Heart right ventricle (tissue), 16 donors: ENCODE data around the gene ZNF385C. TPM values are rescaled to one million over a fixed set of nuclear protein-coding genes. Genes with fewer than 3 reads are reported as not detected.

ENCODE experiments used
- ATAC-seq, 8 donors: fragments of 200-7000 bp; cut with Tn5 transposase; one replicate each; pipeline ENCODE4 v1.9.1; 2020; ENCODE audit warnings: mild to moderate bottlenecking in 8 of 8, moderate library complexity in 8 of 8, moderate number of reproducible peaks in 1 of 8
- DNase-seq, 2 donors: peaks; one replicate each; pipeline ENCODE4 v3.0.0-alpha.2; 2020
- H3K27ac ChIP-seq, 10 donors: fragments of 200-600 bp; sonication (generic) in 2 of 10; one replicate each; pipeline versions ENCODE4 v1.5.0 to v1.8.0; 2020 to 2022; ENCODE audit warnings: mild to moderate bottlenecking in 3 of 10
- H3K27me3 ChIP-seq, 7 donors: fragments of 200-600 bp; one replicate each; pipeline ENCODE4 v1.8.0; 2021 to 2022; ENCODE audit warnings: mild to moderate bottlenecking in 2 of 7
- H3K36me3 ChIP-seq, 9 donors: fragments of 200-600 bp; sonication (generic) in 1 of 9; one replicate each; pipeline versions ENCODE4 v1.5.0 to v1.8.0; 2020 to 2022; ENCODE audit warnings: mild to moderate bottlenecking in 2 of 9
- H3K4me1 ChIP-seq, 9 donors: fragments of 200-600 bp; sonication (generic) in 1 of 9; one replicate each; pipeline versions ENCODE4 v1.5.0 to v1.8.0; 2020 to 2022; ENCODE audit warnings: mild to moderate bottlenecking in 4 of 9
- H3K4me3 ChIP-seq, 10 donors: fragments of 200-600 bp; sonication (generic) in 2 of 10; one replicate each; pipeline versions ENCODE4 v1.5.0 to v1.8.0; 2020 to 2022; ENCODE audit warnings: mild to moderate bottlenecking in 7 of 10, moderate library complexity in 2 of 10
- H3K9me3 ChIP-seq, 11 donors: fragments of 200-600 bp in 10 of 11; sonication (generic) in 2 of 11; one replicate each; pipeline versions ENCODE4 v1.5.0 to v1.8.0; 2013 to 2022; ENCODE audit warnings: mild to moderate bottlenecking in 2 of 11, control low read depth in 1 of 11, moderate library complexity in 1 of 11
- CTCF ChIP-seq, 9 donors: fragments of 200-600 bp; sonication (generic) in 2 of 9; IDR thresholded peaks; one replicate each; pipeline versions ENCODE4 v1.5.0 to v1.8.0; 2021 to 2022; ENCODE audit warnings: antibody characterized with exemption in 9 of 9, mild to moderate bottlenecking in 5 of 9, moderate library complexity in 1 of 9
- WGBS, 2 donors: extraction: QIAGEN DNeasy Blood & Tissue Kit; methylation state at CpG; one replicate each; pipeline ENCODE4 v1.1.7; 2013; ENCODE audit warnings: inconsistent platforms in 1 of 2; 5-methylcytosine and 5-hydroxymethylcytosine counted together
- intact Hi-C, 10 donors: fragments of 100-400 bp; cut with DNase I; formaldehyde crosslinking; loops; one replicate each; pipeline versions ENCODE4 v1.11.1 to v1.14.2; 2022
- polyA plus RNA-seq, 2 donors: library from polyadenylated mRNA; stranded (reverse); fragments of 200-250 nt; gene quantifications; one replicate each; pipeline ENCODE4 v1.2.3, GENCODE V29; 2013
- total RNA-seq, 10 donors: library from RNA; stranded (reverse); fragmentation: NEBNext Ultra II Directional in 3 of 10; extraction: Animal tissue kit (Norgen Biotek cat#: 25700) in 3 of 10; gene quantifications; one replicate each; pipeline versions ENCODE4 v1.2.1 to v1.2.4, GENCODE V29; 2021 to 2023
- donor health status: Arrhythmogenic right ventricular cardiomyopathy.
- donor health status: ischemic (EF 13 %, LVEDD 7.1; RV severe dilation, severe dysfunction).
- donor health status: healthy with polysubstance abuse.
- donor health status: DM: no; HTN: yes; CAD: no.
- donor health status: DM: no; HTN: no; CAD: no.
- donor health status: ischemic (EF 25% LVEDD 6.9; RV normal size, moderate dysfunction).
- donor health status: ischemic (EF 25% LVEDD 5.7; RV mildly dilated, moderate dysfunction).
- donor health status: healthy.
- donor health status: DM: yes; HTN: yes; CAD: no.
- donor health status: Ischemic cardiomyopathy.
- donor health status: ischemic (EF 35%, LVEDD 5.7; RV mildly dilated, moderate dysfunction).
- donor health status: nonischemic (EF 11% LVEDD 7.7; RV severe dilation, severe dysfunction).
- donor health status: DM: yes; HTN: yes; CAD: no.
- donor health status: PGD.
- donor health status: ischemic (EF 29% LVEDD 5.4; RV normal size, mild dysfunction).
- donor health status: nonischemic (EF 23%, LVEDD 6.1; RV moderate dilation, normal function).

ZNF385C gene
- total and polyA plus RNA-seq, 12 donors = 0.09 to 0.56 (median 0.24) TPM; not detected in 1

DNA sequence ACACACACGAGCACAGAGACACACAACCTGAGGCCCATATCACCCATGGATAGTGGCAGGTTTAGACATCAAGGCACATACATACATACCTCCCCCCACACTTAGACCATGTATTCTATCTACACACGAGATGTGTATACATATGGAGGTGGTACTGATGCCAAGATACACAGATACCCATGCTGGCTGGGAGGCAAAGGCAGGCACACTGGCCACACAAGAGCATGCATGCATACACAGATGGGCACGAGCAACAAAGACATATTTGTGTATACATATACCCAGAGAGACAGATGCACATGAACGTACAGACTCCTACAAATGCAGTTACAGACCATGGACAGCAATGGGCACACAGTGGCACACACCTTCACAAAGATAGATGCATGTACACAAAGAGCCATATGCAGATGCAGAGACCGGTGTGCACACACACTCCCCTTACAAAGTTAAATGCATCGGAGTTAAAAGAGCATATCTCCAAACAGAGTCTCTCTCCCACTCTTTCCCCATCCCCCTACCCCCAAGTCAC is 45.9 kb downstream of the ZNF385C start:
- intact Hi-C loops = no loop called here
- peaks cover 4 to 44% (median 40%) of the 10 kb centered on the region in 7 donors for H3K27me3 ChIP-seq
- TF ChIP-seq CTCF (IDR thresholded peaks at IDR 0.05) = no peak
- no peaks in the 10 kb centered on the region for H3K36me3 ChIP-seq
- H3K9me3 ChIP-seq = no peaks in the 10 kb centered on the region
- 77 to 81% methylated on average over 6 of the region's 6 CpGs for WGBS, 2 donors
- ATAC-seq (no peak), DNase-seq (no peak)
- peaks cover 0 to 13% (median 7%) of the 10 kb centered on the region in 9 donors for H3K4me1 ChIP-seq
- H3K27ac ChIP-seq = no peak overlapping the region
- H3K4me3 ChIP-seq = no peak overlapping the region

GRCh38 chr17:42051645-42052044 is 46.6 kb downstream of the ZNF385C start:
- no peaks in the 10 kb centered on the region for H3K9me3 ChIP-seq
- no peaks in the 10 kb centered on the region for H3K36me3 ChIP-seq
- H3K27me3 ChIP-seq = peaks cover 4 to 44% (median 39%) of the 10 kb centered on the region in 7 donors
- no peak for TF ChIP-seq CTCF (IDR thresholded peaks at IDR 0.05)
- WGBS, 2 donors = 89 to 93% methylated on average over 7 of the region's 7 CpGs
- H3K4me3 ChIP-seq = no peak overlapping the region
- DNase-seq (no peak), ATAC-seq (no peak)
- H3K27ac ChIP-seq = no peak overlapping the region
- intact Hi-C loops = loop anchor here in 1 of 10 donors (1.0 kb wide), 1 partner anchor 16 kb away; no protein-coding TSS in a partner anchor
- peaks cover 0 to 13% (median 7%) of the 10 kb centered on the region in 9 donors for H3K4me1 ChIP-seq

DNA sequence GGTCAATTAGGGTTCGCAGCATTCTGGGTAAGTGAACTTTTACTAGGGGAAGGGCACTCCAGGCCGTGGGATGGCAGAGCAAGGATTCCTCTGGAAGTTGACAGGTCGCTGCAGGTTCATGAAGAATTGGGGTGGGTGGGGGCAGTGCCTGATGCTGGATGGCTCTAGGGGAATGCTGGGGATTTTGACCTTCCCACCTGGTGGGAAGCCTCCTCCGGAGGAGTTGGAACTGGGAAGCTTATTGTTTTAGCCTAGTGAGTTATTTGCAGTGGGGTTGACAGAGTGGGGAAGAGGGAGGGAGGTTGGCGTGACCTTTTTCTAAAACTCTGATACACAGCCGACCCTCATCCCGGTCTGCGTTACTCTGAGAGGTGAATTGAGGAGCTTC is 47.3 kb downstream of the ZNF385C start:
- H3K27ac ChIP-seq = no peak overlapping the region
- ATAC-seq (no peak), DNase-seq (no peak)
- no peak for TF ChIP-seq CTCF (IDR thresholded peaks at IDR 0.05)
- H3K4me3 ChIP-seq = peak overlapping the region in 9 of 10 donors; percentile 48 to 97 (median 76)
- intact Hi-C loops = loop anchor here in 1 of 10 donors (1.0 kb wide), 1 partner anchor 16 kb away; no protein-coding TSS in a partner anchor
- H3K4me1 ChIP-seq = peaks cover 0 to 13% (median 7%) of the 10 kb centered on the region in 9 donors
- WGBS, 2 donors = 61 to 64% methylated on average over 8 of the region's 8 CpGs
- peaks cover 4 to 39% (median 32%) of the 10 kb centered on the region in 7 donors for H3K27me3 ChIP-seq
- H3K9me3 ChIP-seq = no peaks in the 10 kb centered on the region
- no peaks in the 10 kb centered on the region for H3K36me3 ChIP-seq

- Histone ChIP-seq H3K9me3 (no peaks in the 10 kb centered on the region), H3K4me3 (peak within 1 kb of the TSS; percentile 48 to 97 (median 75)), H3K27ac (peak within 1 kb of the TSS in 5 of 10 donors; percentile 32 to 71 (median 41)), H3K27me3 (peaks cover 4 to 34% (median 28%) of the 10 kb centered on the region in 7 donors), H3K4me1 (peaks cover 0 to 13% (median 7%) of the 10 kb centered on the region in 9 donors), H3K36me3 (no peaks in the 10 kb centered on the region)
- WGBS, 2 donors = 1% methylated on average over 38 to 65 of the region's 65 CpGs
- intact Hi-C loops = loop anchor here in 2 of 10 donors (1.0 kb wide), 2 partner anchors 17 to 25 kb away; no protein-coding TSS in a partner anchor
- TF ChIP-seq CTCF (IDR thresholded peaks at IDR 0.05) = peak in 8 of 9 donors; percentile 11 to 57 (median 44)
- peak; percentile 50 to 59 for DNase-seq
- ATAC-seq = peak; percentile 65 to 90 (median 79)
These were observed 47.8 kb downstream of the ZNF385C start, which contains the start of gene C17orf113 for GRCh38 chr17:42050393-42051012. C17orf113 (minus strand) TSS chr17:42050601; CDS start chr17:42043376, 7,225 bp downstream.
